Activated CD4-positive, alpha-beta T cell treated with anti-CD3 and anti-CD28 coated beads for 48 hours (primary cell): ENCODE measurements around the gene SYNE2.

Experiments
- DNase-seq: peaks from one replicate; pipeline ENCODE4 v3.0.0-alpha.2; 2020

The SYNE2 gene

GRCh38 chr14:63875311-63875710 lies 22.5 kb downstream of the SYNE2 start:
- no peak for DNase-seq

DNA sequence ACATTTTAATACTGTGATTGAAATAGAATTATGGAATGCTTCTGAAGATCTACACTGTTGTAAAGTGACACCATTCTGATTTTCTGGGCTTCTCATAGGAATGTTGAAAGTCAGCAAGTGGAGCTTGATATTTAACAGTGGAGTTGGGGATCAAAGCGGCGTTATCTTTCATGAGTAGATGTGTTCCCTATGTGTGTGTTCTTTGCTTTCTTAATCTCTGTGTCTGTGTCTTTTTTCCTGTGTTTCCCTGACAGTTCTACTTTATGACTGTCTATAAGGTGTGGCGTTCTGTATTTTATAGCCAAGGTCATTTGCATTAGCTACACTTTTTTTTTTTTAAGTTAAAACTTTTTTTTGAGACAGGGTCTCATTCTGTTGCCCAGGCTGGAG lies 24.7 kb downstream of the SYNE2 start:
- DNase-seq: no peak

DNA sequence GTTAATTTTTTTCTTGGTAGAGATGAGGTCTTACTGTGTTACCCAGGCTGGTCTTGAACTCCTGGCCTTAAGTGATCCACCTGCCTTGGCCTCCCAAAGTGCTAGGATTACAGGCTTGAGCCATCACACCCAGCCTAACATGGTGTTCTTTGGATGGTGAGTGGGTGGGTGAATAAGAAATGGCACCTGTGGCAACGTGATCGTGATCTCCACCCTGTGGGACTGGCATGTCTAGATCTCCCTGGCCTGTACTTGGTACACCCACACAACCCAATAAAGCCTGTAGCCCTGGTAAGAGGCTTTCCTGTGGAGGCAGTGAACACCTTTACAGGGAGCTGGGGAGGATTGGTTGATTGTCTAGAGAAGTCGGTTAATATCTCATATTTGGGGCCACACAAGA lies 25.2 kb downstream of the SYNE2 start:
- no peak for DNase-seq

GRCh38 chr14:63878792-63879191 lies 26.0 kb downstream of the SYNE2 start:
- no peak for DNase-seq

DNA sequence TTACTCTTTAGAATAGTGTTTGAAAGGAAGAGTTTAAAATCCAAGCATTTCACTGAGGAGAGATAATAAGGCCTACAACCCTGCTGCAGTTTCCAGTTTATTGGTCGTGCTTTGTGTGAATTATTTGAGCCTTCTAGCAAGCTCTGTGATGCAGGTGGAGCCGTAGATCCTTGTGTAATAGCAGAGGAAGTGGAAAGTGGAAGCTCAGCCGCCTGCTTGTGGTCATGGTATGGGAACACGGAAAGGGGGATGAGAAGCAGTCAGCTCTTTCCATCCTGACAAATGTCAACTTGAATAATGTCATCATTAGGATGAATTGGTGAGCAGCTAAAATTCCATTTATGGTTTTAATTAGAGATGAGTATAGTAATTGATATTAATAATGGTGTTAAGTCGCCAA lies 29.1 kb downstream of the SYNE2 start:
- DNase-seq: no peak

GRCh38 chr14:63887899-63888298 lies 35.1 kb downstream of the SYNE2 start:
- DNase-seq: no peak

DNA sequence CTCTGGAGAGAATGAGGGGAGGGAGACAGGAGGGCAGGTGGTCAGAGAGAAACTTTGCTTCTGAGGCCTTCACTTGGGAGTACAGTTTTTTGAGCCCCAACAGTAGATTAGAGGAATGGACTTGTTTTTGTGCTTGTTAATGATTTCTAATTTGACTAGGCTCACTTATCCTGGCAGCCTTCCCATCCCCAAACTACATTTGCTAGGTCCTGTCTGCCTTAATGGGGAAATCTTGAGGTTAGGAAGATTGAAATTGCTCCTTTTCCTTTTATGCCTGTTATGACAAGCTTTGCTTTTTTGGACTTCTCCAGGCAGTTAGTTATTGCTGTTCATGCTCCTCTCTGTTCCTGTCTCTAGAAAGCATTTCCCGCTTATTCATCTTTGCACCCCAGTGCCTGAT lies 37.7 kb downstream of the SYNE2 start:
- DNase-seq: no peak

DNA sequence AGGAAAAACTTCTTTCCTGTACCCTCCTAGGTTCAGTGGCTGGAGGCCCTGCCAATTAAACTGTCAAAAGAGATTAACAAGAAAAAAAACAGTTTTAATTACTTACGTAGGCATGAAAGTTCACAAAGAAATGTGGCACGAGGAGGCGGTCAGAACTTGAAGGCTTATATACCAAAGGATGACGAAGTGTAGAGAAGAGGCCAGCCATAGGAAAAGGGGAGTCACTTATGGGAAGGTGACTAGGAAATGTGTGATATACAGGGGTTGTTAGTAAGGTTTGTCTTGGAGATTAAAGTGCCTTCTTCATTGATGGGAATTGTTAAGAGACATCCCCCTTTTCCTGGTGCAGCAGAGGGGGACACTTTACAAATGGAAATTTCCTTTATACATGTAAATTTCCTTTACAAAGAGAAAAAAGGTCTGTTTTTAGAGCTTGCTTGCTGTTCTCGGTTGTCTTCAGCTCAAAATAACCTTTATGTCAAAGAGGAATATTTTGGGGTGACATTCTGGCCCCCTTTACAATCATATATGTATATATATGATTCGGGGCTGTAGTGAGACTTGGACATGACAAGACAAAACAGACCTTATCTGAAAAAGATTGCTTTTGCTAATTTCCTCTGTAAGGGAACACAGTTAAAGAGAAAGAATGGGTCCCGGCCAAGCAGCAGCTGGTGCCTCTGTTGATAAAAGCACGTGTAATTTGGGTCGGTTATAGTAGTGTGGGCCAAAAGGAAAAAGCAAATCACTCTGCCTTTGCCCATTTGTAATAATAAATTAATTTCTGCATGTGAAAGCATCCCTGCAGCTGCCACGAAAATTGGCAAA lies 38.6 kb downstream of the SYNE2 start:
- DNase-seq: no peak

GRCh38 chr14:63892265-63892664 lies 39.5 kb downstream of the SYNE2 start:
- DNase-seq: no peak

GRCh38 chr14:63893701-63894458 lies 41.1 kb downstream of the SYNE2 start:
- no peak for DNase-seq

DNA sequence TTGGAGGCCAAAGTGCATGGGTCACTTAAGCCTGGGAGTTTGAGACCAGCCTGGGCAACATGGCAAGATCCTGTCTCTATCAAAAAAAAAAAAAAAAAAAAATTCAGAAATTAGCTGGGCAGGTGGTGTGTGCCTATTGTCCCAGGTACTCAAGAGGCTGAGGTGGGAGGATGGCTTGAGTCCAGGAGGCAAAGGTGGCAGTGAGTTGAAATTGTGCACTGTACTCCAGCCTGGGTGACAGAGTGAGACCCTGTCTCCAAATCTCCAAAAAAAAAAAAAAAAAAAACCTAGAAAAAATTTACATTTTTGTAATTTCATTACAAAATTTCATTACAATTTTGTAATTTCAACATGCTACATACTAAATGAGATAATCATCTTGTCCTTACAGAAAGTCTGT lies 42.7 kb downstream of the SYNE2 start:
- no peak for DNase-seq

GRCh38 chr14:63896278-63896720 lies 43.5 kb downstream of the SYNE2 start:
- no peak for DNase-seq

DNA sequence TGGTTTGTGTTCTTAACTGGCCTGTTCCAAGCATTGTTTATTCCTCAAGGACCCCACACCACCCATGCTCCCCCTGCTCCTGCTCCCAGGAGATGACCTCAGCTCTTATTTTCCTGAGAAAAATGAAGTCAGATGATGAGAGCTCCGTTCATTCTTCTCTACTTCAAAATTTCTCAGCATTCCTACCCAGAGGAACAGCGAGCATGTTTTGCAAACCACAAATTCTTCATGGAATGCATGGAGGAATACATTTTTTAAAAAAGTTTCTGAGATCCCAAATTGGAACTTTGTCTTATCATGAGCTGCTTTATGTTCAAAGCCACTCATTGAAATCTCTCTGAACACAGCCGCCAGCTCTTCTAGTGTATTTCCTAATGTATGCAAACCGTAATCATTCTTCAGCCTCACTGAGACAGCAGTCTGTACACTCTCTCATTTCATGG lies 44.9 kb downstream of the SYNE2 start:
- DNase-seq: no peak

- DNase-seq: no peak
Observed at GRCh38 chr14:63899953-63900352, 47.1 kb downstream of the SYNE2 start.

DNA sequence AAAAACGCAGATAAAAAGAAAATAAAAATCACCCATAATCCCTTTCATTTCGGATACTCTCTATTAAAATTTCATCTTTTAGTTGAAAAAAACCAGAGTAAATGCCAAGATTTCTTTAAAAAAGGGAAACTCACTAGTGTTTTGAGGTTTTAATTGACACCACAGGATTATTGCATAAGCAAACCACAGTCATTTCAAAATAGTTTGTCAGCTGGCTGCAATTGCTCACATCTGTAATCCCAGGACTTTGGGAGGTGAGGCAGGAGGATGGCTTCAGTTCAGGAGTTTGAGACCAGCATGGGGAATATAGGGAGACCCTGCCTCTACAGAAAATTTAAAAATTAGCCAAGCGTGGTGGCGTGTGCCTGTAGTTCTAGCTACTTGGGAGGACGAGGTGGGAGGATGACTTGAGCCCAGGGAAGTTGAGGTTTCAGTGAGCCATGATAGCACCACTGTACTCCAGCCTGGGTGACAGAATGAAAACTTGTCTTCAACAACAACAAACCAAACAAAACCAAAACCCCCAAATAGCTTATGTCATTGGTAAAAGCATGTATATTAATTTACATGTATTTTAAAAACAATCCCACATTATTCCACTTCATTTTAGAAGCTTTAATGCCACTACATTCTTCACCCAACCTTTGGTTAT lies 48.8 kb downstream of the SYNE2 start:
- no peak for DNase-seq

GRCh38 chr14:63902375-63902976 lies 49.7 kb downstream of the SYNE2 start:
- DNase-seq: no peak

- no peak for DNase-seq
Observed at GRCh38 chr14:63904724-63905123, 51.9 kb downstream of the SYNE2 start.

GRCh38 chr14:63905370-63905769 lies 52.6 kb downstream of the SYNE2 start:
- no peak for DNase-seq

DNA sequence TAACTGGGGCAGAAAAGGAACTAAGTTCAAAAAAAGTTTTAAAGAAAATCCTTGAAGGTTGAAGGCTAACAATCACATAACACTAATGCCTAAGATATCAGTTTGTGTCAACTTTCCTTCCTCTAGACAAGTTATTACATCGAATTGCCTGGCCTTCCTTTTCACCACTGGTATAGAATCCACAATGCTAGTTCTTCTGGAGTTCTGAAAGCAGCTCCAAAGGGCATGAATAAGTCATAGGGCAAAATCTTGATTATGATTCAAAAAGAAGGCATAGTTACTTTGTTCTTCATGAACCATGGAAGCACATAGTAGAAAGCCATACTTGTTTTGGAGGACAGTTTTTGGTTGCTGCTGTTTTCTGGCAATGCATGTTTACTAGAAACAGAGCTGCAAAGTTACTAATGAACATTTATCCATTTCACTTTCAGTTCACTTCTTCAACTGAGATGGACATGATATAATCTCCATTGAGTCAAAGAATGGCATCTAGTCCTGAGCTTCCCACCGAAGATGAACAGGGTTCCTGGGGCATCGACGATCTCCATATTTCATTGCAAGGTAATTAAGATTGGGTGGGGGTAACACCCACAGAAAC lies 56.0 kb downstream of the SYNE2 start:
- no peak for DNase-seq

DNA sequence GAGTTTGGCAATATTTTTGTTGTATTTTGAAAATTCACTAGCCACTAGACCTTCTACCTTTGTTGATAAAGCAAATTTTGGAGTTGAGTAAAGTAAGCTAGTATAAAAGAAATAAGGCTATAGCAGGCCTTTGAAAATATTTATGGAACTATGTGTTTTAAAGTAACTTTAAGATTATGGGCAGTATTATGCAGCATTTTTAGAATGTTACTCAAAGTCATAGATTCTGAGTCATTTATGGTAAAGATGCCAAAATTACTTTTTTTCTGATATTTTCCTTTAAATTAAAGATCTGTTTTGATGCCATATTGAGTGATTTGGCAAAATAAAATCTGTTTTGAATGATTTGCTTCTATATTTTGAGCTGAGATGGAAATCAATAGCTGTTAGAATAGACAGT lies 57.2 kb downstream of the SYNE2 start:
- DNase-seq: no peak

DNA sequence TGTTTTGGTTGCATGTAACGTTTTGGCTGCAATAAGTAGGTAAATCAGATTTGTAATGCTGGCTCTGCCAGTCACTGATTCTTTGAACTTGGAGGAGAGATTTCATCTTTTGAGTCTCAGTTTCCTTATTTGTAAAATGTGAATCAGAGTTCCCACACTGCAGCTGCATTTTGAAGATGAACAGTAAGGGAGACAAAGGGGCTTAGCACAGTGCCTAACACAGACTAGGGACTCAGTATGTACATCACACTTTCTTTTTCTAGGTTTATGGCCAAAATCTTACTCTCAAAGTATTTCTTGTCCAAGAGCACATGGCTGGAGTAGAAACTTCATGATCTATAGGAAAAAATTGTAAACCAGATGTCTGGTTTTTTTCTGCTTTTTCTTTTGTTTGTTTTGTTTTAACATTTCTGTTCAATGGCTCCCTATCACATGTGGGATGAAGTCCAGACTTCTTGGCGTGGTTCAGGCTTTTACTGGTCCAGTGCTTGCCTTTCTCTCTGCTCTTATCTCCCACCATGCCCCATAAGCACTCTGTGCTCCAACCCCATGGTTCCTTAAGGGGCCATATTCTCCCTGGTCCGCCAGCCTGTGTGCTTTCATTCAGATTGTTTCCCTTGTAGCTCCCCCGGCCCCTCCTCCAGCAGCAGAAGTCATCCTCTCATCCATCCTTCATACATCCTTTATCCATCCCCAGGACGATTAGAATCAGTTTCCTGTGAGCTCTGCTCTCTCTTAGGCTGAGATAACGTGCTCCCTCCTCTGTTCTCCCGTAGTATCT lies 58.0 kb downstream of the SYNE2 start:
- DNase-seq: no peak

GRCh38 chr14:63911404-63911803 lies 58.6 kb downstream of the SYNE2 start:
- no peak for DNase-seq
